ENCODE data around the gene ADCY9.

DNA sequence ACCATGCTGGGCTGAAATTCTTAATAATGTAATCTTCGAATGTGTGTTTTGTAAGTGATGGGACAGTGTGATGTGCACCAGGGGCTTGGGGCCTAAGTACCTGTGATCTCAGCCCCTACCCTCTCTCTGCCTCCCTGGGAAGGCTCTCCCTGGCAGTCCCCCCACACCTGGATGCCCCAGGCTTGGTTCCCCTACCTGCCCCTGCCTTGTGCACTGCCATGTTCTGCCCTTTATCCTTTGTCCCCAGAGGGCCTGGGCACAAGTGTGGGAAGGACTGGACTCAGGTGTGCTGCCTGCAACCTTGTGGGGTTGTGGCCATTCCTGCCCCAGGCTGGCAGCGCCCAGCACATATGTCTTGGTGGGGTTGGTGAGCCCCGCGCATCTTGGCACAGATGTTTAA, 180.3 kb downstream of the ADCY9 start:
- TF ChIP-seq, protein P1, sequence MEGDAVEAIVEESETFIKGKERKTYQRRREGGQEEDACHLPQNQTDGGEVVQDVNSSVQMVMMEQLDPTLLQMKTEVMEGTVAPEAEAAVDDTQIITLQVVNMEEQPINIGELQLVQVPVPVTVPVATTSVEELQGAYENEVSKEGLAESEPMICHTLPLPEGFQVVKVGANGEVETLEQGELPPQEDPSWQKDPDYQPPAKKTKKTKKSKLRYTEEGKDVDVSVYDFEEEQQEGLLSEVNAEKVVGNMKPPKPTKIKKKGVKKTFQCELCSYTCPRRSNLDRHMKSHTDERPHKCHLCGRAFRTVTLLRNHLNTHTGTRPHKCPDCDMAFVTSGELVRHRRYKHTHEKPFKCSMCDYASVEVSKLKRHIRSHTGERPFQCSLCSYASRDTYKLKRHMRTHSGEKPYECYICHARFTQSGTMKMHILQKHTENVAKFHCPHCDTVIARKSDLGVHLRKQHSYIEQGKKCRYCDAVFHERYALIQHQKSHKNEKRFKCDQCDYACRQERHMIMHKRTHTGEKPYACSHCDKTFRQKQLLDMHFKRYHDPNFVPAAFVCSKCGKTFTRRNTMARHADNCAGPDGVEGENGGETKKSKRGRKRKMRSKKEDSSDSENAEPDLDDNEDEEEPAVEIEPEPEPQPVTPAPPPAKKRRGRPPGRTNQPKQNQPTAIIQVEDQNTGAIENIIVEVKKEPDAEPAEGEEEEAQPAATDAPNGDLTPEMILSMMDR (IDR thresholded peaks at IDR 0.05) = no peak
- no peak for TF ChIP-seq POLR2A (IDR thresholded peaks at IDR 0.05)

Measured in lower leg skin (tissue), 3 donors.